UCSD-AML1 (cell line): Measurements from ENCODE around the gene NEUROD6.

Source experiments
- DNase-seq: peaks from one replicate; lab custom pipeline; 2025; ENCODE audit not compliant: unreplicated experiment; lab: John Stamatoyannopoulos, UW

Gene NEUROD6

GRCh38 chr7:31340603-31341002, at the start of gene NEUROD6:
Gene NEUROD6 (minus strand): TSS chr7:31340726. CDS start chr7:31339268, 1,458 bp downstream.
- DNase-seq = no peak

DNA sequence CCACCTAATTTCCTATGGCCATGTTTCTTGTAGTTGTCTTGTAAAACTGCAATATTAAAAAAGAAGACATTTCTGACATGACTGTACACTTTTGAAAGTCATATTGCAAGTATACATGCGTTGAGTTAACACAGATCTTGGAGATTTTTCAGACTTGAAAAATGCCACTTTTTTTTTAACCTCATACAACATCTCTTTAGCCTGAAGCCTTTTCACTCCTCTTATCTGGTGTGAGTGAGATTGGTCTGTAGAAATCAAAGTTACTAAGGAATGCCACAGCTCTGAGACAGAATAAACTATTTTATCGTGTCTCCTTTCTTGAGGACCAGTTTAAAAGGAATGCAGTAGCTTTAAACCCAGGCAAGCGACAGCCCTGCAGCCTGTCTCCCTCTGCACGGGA, 43.9 kb upstream of the NEUROD6 start:
- DNase-seq = no peak

DNA sequence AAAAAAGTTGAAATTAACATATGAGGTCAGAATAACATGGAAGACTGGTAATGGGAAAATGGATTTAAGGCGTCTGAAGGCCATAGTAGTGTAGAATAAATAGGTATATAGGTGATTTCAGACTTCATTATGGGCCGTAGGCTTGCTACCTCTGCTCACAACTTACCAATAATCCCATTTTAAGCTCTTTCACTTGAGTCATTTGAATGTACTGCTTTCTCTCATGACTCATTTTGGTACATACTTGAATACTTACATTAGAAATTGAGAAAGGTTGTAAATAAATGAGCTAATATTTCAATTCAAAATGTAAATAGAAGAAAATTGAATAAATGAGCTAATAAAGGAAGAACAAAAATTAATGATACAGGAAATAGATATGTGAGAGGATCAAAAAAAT, 42.2 kb upstream of the NEUROD6 start:
- DNase-seq = no peak

GRCh38 chr7:31373337-31374289, 33.1 kb upstream of the NEUROD6 start:
- no peak for DNase-seq

GRCh38 chr7:31372231-31372959, 31.9 kb upstream of the NEUROD6 start:
- no peak for DNase-seq

GRCh38 chr7:31371621-31372020, 31.1 kb upstream of the NEUROD6 start:
- DNase-seq = no peak

GRCh38 chr7:31370609-31371008, 30.1 kb upstream of the NEUROD6 start:
- DNase-seq = no peak

DNA sequence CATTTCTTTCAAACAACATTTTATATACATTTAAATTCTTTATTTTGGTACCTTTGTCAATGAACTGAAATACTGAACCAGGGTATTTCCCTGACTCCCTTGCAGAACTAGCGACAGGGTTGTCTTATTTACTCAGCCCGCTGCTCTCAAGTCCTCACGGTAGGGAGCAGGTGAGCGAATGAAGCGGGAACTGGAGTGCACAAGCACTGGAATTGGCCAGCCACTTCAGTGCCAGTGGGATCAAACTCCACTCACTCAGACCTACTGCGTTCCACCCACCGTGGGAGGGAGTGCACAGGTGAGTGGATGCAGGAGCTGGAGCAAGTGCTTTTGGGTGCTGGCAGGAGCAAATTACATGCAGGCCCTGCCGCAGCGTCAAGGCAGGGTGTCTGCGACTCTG, 28.1 kb upstream of the NEUROD6 start:
- no peak for DNase-seq

- no peak for DNase-seq
Measured at GRCh38 chr7:31363496-31363895, 23.0 kb upstream of the NEUROD6 start.

DNA sequence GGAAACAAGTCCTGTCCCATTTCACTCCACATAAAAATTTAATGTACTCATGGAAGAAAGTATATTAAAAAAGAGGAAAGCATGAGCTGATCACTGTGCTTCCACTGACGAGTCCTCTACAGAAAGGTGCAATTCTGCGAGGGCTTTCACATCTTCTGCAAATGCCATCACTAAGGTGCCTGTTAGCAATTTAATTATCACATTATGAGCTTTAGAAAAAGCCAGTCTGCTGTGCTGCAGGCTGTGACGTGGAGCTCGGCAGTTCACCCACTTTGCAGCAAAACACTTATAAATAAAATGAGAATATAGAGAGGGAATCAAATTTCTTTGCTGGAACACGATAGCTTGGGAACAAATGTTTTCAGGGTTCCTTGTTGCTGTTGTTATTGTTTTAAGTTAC, 22.5 kb upstream of the NEUROD6 start:
- no peak for DNase-seq

DNA sequence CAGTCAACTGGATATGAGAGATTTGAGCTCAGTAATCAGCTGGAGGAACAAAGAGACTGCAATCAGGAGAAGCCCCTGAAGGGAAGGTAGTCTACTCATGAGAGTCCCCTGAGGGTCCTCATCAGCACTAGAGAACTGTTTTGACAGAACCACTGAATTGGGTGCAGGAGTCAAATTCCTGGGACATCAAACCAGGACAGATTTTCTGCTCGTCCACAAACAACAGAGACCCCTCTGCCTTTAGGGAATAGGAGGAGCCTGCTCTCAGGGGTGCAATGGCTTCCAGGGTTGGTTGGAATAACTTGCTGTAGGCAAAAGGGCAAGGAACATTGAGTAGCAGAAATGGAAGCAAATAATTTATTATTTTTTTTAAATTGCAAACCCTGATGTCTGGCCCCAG, 21.9 kb upstream of the NEUROD6 start:
- no peak for DNase-seq

DNA sequence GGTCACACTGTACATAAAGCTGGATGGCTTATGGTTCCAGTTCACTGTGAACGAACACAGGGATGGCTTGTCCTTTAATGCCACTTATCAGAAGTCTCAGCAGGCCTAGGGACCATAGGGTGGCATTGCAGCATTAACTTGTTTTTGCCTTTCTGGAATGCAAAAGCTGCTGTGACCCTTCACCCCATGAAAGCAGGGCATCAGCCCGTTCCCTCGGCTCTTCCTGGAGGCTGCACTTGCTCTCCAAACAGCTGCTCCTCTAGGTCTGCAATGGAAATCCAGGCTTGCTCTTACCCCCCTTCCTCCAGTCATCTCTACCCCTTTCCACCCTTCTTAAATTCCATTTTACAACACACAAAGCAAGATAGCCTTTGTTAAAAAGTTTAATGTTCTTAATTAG, 17.9 kb upstream of the NEUROD6 start:
- no peak for DNase-seq

- DNase-seq = no peak
Measured at GRCh38 chr7:31345421-31345820, 4.9 kb upstream of the NEUROD6 start.

- no peak for DNase-seq
Measured at GRCh38 chr7:31343516-31344305, 3.2 kb upstream of the NEUROD6 start.

- DNase-seq = no peak
Measured at GRCh38 chr7:31341141-31341540, 615 bp upstream of the NEUROD6 start.

DNA sequence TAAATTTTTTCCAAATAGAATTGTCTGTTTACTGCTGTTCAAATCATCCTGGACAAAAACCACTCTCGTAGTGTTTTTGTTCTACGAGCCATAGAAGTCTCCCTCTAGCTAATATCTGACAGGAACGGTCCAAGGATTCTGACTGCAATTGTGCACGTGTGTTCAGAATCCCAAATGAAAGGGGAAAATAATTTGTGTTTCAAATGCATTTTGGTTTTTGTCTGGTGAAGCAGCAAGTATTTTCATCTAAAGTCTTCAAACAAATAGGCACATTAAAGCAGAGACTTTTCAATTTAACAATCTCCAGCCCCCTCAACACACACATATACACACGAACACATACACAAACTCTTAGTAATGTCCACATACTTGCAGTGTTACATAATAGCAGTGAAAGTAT, 475 bp downstream of the NEUROD6 start:
- DNase-seq = no peak

GRCh38 chr7:31338706-31339105, 1.8 kb downstream of the NEUROD6 start:
- DNase-seq = no peak

- DNase-seq = no peak
Measured at GRCh38 chr7:31337002-31337565, 3.4 kb downstream of the NEUROD6 start.

DNA sequence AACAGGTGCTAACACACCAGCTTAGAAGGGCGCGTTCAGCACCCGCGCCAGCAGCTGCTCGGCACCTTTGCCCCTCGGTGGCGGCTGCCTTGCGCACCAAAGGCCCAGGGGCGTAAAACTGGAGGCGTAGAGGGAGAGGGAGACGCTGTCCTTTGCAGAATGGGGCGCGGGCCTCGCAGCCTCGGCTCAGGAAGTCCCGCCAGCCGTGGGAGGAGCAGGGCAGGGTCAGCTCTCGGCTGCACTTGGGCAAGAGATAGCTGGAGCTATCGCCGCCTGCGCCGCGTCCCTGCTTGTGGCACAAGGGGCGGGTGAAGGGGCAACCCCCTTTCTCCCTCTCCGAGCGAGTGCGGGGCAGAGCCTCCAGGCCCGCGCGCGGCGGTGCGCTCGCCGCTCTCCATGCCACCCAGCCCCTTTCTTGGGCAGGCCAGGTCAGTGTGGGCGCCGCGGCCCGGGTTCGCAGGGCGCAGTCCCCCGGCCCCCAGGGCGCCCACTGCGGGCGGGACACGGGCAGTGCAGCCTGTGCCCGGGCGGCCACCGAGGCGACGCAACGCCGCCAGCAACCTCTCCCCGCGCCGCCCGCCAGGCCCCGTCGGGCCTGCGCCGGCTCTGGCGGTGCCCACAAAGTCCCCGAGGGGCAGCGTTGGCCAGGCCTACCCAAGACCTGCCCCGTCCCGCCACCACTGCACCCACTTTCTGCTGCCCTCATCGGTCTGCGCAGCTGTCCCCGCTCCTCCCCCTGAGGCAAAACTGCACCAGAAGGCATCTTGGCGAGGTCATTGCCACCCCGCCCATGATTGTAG, 4.1 kb downstream of the NEUROD6 start:
- DNase-seq = no peak

DNA sequence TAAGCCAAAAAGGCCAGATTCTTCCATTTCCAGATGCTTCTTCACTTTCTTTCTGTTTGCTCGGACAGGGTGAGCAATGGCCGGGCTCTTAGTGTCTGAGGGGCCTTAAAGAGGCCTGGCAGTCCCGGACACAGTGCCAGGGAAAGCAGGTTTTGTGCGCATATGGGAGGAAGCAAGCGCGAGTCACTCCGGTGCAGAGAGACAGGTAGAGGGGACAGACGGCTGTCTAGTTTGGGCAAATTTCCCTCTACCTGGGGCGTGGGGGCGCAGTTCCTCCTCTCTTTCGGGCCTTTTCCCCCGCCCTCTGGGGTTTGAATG, 4.7 kb downstream of the NEUROD6 start:
- no peak for DNase-seq
